ENCODE measurements around the gene CSNK1G1.
A peak's percentile ranks its signal among the peaks of the same experiment; 100 is the strongest.

The CSNK1G1 gene

GRCh38 chr15:64191971-64192830 is 163.8 kb downstream of the CSNK1G1 start:
- no peak for DNase-seq (ENCODE audit: low spot score)

DNA sequence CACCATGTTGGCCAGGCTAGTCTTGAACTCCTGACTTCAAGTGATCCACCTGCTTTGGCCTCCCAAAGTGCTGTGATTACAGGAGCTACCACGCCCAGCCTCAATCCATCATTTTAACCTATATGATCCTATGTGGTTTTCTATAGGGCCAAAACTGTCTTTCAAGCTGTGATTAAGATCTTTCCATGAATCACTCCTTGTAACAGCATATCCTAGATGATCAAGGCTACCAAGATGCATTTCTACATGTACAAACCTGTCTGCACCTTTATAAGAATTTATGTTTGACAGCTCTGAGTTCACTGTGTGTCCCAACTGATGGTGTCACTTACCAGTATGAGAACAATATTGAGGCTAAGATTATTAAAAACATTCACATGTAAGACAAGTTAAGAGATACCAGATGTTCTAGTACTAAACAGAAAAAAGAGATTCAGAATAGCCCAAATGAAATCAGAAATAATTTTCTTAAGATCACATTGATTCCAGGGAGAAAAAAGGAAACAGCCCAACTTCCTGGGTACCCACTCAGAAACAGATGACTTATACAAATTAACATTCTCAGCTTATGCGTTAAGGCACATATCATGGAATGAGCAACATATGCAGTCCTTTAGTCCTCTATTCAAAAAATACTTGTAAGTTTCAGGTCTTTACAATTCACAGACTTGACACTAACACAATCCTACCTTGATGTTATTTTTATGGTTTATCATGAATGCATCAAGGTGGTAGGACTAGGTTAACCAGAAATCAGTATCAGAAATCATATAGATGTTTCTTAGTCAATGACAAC is 168.4 kb downstream of the CSNK1G1 start:
- no peak for DNase-seq (ENCODE audit: low spot score)

DNA sequence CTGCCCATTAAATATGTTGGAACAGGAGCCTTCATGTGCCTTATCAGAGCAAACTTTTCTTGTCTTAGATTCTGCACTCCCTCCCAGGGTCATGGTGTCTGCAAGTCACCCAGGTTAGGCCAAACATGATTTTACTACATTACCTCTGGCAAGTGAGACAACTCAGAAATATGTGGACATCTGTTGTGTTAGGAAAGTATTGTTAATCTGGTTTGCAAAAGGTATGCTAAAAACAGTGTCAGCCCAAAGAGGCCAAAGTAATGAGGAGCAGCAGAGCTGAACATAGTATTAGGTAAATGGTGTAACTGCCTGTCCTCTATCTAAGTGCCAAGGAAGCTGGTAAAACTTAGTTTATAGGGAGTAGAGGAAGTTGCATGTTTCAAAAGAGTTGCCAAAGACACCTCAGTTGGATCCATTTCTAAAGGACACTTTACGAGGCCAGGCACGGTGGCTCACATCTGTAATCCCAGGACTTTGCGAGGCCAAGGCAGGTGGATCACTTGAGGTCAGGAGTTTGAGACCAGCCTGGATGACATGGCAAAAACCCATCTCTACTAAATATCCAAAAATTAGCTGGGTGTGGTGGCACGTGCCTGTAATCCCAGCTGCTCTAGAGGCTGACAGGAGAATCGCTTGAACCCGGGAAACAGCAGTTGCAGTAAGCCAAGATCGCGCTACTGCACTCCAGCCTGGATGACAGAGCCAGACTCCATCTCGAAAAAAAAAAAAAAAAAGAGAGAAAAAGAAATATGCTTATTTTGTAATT is 170.6 kb downstream of the CSNK1G1 start:
- DNase-seq (ENCODE audit: low spot score): no peak

DNA sequence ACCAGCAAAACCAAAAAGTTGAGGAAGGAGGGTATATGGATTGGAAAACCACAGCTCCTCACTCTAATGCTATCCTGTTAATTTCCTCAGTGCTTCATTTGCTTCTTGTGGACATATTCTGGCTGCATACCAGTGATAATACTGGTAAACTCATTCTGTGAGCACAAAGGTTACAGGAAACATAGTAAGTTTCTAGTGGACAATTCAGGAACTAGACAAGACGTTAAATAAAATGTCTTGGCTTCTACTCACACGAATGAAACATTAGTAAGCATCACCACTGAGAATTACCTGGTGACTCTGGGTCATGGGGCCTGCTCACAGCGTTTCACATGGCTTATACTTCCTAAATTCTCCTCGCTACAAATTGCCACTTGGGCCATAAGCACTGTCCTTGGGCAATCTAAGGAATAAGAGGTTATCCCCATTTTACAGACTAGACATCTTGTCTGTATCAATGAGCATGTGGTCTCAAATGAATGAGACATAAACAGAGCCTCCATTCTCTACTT is 173.1 kb downstream of the CSNK1G1 start:
- DNase-seq (ENCODE audit: low spot score): no peak

DNA sequence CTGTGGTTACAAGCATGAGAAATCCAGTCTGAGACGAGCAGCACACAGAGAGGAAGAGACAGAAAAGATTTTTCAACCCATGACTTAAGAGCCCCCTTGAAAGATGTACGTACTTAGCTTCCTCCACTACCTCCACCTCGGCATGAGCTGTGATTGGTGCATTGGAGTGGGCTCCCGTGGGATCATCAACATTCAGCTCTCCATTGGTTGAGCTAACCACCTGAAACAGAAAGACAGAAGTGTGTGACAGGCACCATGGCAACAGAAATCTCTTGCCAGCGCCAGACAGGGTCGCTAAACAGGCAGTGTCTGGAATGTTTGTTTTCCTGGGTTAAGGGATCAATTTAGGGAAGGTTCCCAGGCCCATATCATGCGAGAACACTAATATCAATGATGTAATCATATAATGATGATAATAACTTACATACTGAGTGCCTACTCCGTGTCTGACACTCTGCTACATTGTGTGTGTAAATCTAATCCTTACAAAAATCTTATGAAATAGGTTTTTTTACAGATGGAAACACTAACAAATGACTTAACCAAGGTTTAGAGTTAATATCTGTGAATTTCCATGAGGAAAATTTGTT is 175.6 kb downstream of the CSNK1G1 start:
- DNase-seq (ENCODE audit: low spot score): no peak

DNA sequence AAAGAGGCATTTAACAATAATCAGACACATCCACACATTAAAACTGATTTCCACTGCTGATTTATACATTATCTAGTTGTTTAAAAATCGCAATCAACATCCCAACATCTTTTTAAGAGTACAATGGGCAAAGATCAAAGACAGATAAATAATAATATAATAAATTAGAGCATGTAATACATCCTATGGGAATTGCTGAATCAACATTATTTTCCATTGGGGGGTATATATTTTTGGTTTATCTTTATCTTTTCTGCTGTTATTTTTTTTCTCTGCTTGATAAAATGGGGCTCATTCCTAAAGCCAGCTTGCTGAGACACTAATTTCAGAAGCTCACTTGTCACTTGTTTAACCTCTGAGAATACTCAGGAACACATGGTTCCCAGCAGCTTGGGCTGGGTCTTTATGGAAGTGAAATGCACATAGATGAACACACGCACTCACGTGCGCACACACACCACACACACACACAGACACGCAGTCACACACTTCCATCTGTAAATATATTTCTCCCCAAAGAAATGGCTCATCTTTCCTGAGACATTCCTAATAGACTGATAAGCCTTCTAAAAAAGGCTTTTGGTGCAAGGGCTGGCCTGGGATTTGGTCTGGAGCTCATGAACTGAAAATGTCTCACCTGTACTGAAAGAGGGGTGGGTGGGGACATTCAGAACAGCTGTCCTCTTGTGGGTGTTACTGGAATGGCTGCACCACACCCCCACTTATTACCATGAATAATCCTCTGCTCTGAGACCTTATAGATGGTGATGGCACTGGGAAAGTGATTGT is 189.7 kb downstream of the CSNK1G1 start:
- no peak for DNase-seq (ENCODE audit: low spot score)

GRCh38 chr15:64164436-64164835 is 191.5 kb downstream of the CSNK1G1 start:
- no peak for DNase-seq (ENCODE audit: low spot score)

DNA sequence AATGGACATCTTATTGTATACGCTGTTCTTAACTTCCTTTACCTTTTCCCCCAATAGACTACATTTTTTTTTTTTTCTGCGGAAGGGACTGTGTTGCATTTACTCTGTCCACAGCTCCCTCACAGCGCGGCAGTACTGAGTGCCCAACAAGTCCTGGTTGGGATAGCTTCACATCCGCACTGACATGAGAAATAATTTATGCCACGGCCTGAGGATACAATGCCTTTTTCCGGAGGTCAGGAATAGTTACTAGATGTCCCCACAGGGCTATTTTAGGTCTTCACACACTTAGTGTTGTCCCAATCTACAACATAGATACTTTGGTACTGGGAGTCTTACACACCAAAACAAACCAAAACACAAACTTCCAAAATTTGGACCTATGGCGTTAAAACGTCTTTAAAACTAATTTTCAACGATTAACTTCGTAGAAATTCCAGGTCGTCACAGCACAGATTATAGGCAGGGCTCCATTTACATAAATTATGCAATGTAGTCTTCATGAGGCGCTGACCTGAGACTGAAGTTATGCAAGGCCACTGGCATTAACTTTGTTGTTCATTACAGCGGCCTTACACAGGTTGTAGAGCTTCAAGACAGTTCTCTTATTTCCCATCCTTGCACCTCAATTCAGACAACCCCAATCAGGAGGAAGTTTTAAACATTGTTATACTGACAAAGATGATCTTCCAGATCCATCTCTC is 192.2 kb downstream of the CSNK1G1 start:
- DNase-seq (ENCODE audit: low spot score): no peak

DNA sequence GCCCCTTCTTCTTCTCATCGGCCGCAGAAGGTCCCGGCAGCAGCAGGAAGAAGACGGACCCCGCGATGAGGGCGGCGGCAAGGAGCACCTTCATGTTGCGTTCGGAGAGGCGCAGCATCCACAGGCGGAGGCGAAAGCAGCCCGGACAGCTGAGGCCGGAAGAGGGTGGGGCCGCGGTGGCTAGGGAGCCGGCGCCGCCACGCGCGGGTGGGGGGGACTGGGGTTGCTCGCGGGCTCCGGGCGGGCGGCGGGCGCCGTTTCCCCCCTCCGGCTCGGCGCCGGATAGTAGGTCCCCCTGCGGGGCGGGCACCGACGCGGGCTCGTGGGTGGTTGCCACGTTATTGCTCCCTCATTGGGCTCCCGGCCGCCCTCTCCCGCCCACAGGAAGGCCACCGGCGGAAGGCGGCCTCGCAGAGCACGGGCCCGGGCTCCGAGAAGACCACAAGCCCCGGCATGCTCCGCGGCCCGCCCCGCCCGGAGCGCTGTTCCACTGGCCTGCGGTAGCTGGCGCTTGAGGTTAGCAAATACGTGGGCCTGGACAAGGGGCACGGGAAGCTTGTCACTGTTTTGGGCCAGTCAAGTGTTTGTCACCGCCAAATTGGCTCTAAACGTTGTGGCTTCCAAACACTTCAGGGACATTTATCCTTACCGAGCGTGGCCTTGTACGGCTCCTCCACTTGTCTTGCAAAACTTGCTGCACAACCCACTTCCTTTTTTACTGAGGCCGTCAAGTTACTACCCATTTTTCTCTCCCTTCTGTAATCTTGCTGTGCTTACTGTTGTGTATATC is 192.9 kb downstream of the CSNK1G1 start, which contains the start of gene PPIB:
Gene PPIB (minus strand): TSS at position 154 of the 790 bp plus-strand sequence. CDS start 36 bp downstream, at position 118.
- peak; percentile 96 for DNase-seq (ENCODE audit: low spot score)

DNA sequence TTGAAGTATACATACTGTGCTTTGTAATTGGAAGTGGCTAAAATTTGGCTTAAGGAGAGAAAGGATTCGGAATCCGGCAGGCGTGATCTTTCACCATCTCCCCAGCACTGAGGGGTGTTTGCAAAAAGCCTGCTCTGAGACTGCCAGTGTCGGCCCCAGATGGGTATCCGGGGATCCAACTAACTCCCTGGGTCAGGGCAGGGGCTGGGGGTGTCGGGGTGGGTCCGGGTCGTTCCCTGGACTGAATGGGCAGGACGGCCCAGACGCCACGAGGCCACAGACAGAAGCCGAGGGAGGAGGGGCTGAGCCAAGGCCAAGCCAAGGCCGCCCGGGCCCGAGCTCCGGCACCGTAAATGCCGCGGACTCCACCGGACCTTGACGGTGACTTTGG is 193.5 kb downstream of the CSNK1G1 start:
- no peak for DNase-seq (ENCODE audit: low spot score)

GRCh38 chr15:64161688-64162477 is 194.1 kb downstream of the CSNK1G1 start:
- no peak for DNase-seq (ENCODE audit: low spot score)

DNA sequence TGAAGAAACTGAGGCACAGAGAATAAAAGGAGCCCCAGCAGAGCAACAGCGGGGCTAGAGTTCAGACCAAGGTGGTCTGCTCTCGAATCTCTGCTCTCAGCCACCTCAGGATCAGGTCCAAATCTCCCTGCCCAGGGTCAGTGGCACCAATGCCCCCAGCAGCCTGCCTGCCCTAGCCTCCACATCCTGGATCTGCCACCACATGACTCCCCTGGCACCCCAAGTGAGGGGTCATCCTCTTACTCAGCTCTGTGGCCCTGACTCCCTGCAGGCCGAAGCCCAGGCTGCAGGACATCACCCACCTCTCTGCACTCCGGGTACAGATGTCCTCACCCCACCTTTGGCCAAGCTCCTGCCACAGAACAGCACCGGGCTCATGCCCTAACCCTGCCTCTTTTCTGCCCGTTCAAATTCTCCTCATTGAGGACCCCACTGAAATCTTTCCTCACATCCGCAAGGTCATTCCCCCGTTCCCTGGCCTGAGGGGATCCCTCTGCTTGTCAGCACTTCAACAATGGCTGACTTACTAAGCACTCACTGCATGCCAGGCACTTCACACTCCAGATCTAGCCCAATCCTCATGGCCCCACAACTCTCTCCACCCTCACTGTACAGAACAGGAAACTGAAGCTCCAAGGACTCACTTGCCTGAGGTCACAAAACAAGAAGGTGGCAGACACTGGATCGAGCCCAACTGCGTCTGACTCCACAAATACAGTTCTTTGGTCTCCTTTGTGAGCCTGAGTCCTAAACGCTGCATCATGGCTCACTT is 197.4 kb downstream of the CSNK1G1 start:
- DNase-seq (ENCODE audit: low spot score): no peak

GRCh38 chr15:64157599-64158125 is 198.3 kb downstream of the CSNK1G1 start:
- DNase-seq (ENCODE audit: low spot score): no peak

GRCh38 chr15:64156652-64157331 is 199.2 kb downstream of the CSNK1G1 start:
- DNase-seq (ENCODE audit: low spot score): no peak

DNA sequence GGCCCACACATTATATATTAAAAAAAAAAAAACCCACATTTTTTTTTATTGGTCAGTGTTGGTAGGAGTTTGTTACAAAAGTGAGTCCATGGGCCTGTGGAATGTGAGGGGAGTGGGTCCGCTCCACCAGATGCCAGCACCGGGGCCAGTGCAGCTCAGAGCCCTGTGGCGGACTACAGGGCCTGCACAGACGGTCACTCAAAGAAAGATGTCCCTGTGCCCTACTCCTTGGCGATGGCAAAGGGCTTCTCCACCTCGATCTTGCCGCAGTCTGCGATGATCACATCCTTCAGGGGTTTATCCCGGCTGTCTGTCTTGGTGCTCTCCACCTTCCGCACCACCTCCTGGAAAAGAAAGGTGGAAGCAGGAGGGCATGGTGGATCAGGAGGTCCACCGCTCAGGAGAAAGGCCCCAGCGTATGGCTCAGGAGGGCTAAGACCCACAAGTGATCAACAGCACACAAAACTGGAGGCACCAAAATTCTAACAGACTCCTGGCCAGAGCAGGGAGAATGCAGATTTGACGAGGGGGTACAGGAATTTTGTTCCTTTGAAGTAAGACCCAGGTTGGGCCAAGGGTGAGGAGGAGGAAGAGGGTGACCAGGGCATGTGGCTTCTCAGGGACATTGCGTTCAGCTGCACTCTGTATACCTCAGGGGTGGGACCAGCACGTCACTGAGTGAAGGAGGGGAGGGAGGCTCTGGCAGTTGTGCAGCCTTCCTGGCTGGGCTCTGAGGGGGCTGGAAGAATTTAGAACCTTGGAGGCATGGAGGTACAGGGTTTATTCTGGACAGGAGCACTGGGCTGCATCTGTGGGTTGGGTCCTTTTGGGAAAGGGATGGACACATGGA is 199.9 kb downstream of the CSNK1G1 start:
- no peak for DNase-seq (ENCODE audit: low spot score)

Measured in SK-N-DZ (cell line).